ENCODE measurements around the gene IL17C. TPM values are rescaled to one million over a fixed set of nuclear protein-coding genes. Genes with fewer than 3 reads are reported as not detected.

IL17C gene
- total RNA-seq, 1 donor from 2014 or later = not detected

- Histone ChIP-seq H3K9me3 (no peaks in the 10 kb centered on the region), H3K27me3 (ENCODE audit: low read depth) (no peaks in the 10 kb centered on the region), H3K4me1 (peaks cover 29% of the 10 kb centered on the region), H3K4me3 (no peak overlapping the region), H3K36me3 (peaks cover 18% of the 10 kb centered on the region), H3K27ac (no peak overlapping the region)
- TF ChIP-seq, protein P1, sequence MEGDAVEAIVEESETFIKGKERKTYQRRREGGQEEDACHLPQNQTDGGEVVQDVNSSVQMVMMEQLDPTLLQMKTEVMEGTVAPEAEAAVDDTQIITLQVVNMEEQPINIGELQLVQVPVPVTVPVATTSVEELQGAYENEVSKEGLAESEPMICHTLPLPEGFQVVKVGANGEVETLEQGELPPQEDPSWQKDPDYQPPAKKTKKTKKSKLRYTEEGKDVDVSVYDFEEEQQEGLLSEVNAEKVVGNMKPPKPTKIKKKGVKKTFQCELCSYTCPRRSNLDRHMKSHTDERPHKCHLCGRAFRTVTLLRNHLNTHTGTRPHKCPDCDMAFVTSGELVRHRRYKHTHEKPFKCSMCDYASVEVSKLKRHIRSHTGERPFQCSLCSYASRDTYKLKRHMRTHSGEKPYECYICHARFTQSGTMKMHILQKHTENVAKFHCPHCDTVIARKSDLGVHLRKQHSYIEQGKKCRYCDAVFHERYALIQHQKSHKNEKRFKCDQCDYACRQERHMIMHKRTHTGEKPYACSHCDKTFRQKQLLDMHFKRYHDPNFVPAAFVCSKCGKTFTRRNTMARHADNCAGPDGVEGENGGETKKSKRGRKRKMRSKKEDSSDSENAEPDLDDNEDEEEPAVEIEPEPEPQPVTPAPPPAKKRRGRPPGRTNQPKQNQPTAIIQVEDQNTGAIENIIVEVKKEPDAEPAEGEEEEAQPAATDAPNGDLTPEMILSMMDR (IDR thresholded peaks at IDR 0.05) = no peak
- intact Hi-C loops (cut with DNase I) = no loop called here
- ATAC-seq = no peak
- DNase-seq = no peak
These were observed 9.1 kb downstream of the IL17C start for GRCh38 chr16:88647178-88648070.

- no peaks in the 10 kb centered on the region for H3K27me3 ChIP-seq (ENCODE audit: low read depth)
- TF ChIP-seq, protein P1 (IDR thresholded peaks at IDR 0.05) = no peak
- intact Hi-C loops (cut with DNase I) = no loop called here
- H3K36me3 ChIP-seq = peaks cover 23% of the 10 kb centered on the region
- ATAC-seq (no peak), DNase-seq (peak; percentile 55)
- H3K27ac ChIP-seq = peak overlapping the region; percentile 90
- H3K4me1 ChIP-seq = peaks cover 29% of the 10 kb centered on the region
- peak overlapping the region; percentile 91 for H3K4me3 ChIP-seq
- H3K9me3 ChIP-seq = no peaks in the 10 kb centered on the region
These were observed 11.0 kb downstream of the IL17C start for GRCh38 chr16:88649195-88649923.

DNA sequence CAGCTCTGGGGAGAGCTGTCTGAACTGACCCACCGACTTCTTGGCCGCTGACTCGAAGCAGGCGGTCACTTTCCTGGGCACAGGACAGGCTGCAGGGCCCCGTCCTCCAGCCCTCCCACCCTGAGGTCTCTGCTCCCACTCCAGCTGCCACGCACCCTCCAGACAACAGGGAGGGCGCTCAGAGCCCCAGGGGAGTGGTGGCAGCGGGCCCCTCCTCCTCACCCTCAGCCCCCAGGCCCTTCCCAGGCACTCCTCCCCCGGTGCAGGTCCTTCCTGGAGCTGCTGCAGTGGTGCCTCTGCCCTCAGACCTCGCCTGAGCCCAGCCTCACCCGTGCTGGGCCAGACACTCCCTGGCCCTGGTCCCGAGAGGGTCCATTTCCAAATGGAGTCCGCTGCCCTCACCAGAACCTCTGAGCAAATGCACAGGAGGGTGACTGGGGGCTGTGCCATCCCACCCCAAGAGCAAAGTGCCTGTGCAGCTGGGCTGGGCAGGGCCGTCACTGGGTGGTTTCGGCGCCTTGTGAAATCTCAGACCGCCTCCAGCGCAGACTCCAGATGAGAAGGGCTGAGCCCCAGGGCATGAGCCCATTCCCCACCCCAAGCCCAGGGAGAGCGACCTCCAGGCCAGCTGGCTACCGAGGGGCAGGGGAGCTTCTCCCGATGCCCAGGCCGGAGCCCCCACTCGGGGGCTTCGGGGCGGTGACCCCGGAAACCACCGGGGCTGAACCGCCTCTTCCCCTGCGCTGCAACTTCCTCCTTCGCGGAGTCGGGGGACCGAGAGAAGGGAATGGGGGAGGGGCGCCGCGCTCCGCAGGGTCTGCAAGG lies 11.8 kb downstream of the IL17C start:
- peak; percentile 79 for DNase-seq
- Histone ChIP-seq H3K4me1 (peaks cover 29% of the 10 kb centered on the region), H3K4me3 (peak overlapping the region; percentile 91), H3K27me3 (ENCODE audit: low read depth) (no peaks in the 10 kb centered on the region), H3K9me3 (no peaks in the 10 kb centered on the region), H3K36me3 (peaks cover 31% of the 10 kb centered on the region), H3K27ac (peak overlapping the region; percentile 90)
- intact Hi-C loops (cut with DNase I) = no loop called here
- ATAC-seq = peak; percentile 60 to 61
- TF ChIP-seq, protein P1 (IDR thresholded peaks at IDR 0.05) = no peak

GRCh38 chr16:88650749-88651275 lies 12.4 kb downstream of the IL17C start, which contains the start of gene CYBA:
TSS of gene CYBA (minus strand) at chr16:88651053. CDS start at chr16:88651013, 40 bp downstream.
- DNase-seq (peak; percentile 90), ATAC-seq (peak; percentile 89 to 93)
- Histone ChIP-seq H3K36me3 (peaks cover 37% of the 10 kb centered on the region), H3K4me3 (peak within 1 kb of the TSS; percentile 91), H3K4me1 (peaks cover 29% of the 10 kb centered on the region), H3K9me3 (no peaks in the 10 kb centered on the region), H3K27me3 (ENCODE audit: low read depth) (no peaks in the 10 kb centered on the region), H3K27ac (peak within 1 kb of the TSS; percentile 90)
- intact Hi-C loops (cut with DNase I) = no loop called here
- TF ChIP-seq, protein P1 (IDR thresholded peaks at IDR 0.05) = no peak
